Brain microvascular endothelial cell (primary cell): ENCODE measurements around the gene TAS2R41.

Source experiments
- DNase-seq: peaks from one replicate; pipeline ENCODE4 v3.0.0-alpha.2; 2020
- H3K27ac ChIP-seq: fragments of 250-450 bp; sonication (Bioruptor Pico); 2 replicates; pipeline ENCODE4 v1.5.1; 2020; ENCODE audit warnings: mild to moderate bottlenecking, moderate library complexity
- H3K27me3 ChIP-seq: fragments of 250-450 bp; sonication (Bioruptor Pico); replicated peaks from 2 replicates; pipeline ENCODE4 v1.5.1; 2020; ENCODE audit warnings: mild to moderate bottlenecking
- H3K36me3 ChIP-seq: fragments of 250-450 bp; sonication (Bioruptor Pico); replicated peaks from 2 replicates; pipeline ENCODE4 v1.5.1; 2020; ENCODE audit warnings: mild to moderate bottlenecking
- H3K4me3 ChIP-seq: 2 replicates; pipeline ENCODE4 v1.5.1; 2011; ENCODE audit warnings: low read depth, mild to moderate bottlenecking, control low read depth, low read length, moderate library complexity
- in situ Hi-C: cut with HindIII; loops from 2 replicates; pipeline ENCODE4 v1.10.0; 2017; ENCODE audit warnings: low sequenced_read_pairs, low pct_ligation_motif_present
- TF ChIP-seq, protein P1 (sequence below): IDR thresholded peaks from 2 replicates; pipeline ENCODE4 v1.5.1; 2011; ENCODE audit warnings: low read depth, mild to moderate bottlenecking, moderate library complexity, low read length, control low read depth, inconsistent platforms; ENCODE audit errors: missing control alignments

TAS2R41 gene

DNA sequence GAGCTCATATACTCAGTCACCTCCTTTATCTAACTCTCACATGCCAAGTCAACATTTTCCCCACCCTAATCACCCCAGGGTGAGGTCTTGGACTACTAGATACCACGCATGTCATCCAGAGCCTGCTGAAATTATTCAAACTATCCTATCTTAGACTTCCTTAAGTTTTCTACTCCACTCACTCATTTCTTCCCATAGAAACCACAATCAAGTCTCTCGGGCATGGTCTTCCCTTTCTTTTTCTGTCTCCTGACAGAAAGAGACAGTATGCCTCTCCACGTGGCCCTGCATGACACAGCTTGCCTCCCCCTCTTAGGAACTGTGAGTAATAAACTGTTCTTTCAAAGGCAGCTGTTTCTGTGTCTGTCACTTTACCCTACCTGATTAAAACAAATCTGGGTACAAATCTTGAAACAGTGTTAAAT is 29.4 kb downstream of the TAS2R41 start:
- DNase-seq = no peak
- no peak overlapping the region for H3K27ac ChIP-seq
- no peaks in the 10 kb centered on the region for H3K27me3 ChIP-seq
- in situ Hi-C loops = no loop called here
- TF ChIP-seq, protein P1, sequence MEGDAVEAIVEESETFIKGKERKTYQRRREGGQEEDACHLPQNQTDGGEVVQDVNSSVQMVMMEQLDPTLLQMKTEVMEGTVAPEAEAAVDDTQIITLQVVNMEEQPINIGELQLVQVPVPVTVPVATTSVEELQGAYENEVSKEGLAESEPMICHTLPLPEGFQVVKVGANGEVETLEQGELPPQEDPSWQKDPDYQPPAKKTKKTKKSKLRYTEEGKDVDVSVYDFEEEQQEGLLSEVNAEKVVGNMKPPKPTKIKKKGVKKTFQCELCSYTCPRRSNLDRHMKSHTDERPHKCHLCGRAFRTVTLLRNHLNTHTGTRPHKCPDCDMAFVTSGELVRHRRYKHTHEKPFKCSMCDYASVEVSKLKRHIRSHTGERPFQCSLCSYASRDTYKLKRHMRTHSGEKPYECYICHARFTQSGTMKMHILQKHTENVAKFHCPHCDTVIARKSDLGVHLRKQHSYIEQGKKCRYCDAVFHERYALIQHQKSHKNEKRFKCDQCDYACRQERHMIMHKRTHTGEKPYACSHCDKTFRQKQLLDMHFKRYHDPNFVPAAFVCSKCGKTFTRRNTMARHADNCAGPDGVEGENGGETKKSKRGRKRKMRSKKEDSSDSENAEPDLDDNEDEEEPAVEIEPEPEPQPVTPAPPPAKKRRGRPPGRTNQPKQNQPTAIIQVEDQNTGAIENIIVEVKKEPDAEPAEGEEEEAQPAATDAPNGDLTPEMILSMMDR = no peak
- no peaks in the 10 kb centered on the region for H3K36me3 ChIP-seq
- H3K4me3 ChIP-seq = no peak overlapping the region

DNA sequence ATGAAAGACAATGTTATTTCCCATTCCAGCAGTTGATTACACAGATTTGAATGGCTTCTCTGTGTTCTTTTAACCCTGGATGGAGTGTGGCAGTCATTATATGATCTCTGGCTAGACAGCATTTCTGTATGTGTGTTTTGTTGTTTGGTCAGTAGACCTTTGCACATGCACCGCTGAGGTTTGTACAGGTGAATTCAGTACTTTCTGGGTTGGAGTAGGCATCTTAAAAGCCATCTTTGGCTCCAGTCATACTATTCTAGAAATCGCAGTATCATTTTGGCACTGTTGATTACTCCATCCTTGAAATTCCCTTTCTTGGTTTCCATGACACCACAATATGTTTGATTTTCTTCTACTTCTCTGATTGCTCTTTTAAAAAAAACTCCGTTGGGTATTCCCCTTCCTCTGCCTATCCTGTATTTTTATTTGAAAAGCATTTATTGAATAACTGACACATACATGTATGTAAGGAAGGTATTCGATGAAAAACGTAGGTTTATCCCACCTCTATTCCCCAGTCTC is 29.9 kb downstream of the TAS2R41 start:
- no peak for DNase-seq
- in situ Hi-C loops = no loop called here
- Histone ChIP-seq H3K27ac (no peak overlapping the region), H3K4me3 (no peak overlapping the region), H3K36me3 (no peaks in the 10 kb centered on the region), H3K27me3 (no peaks in the 10 kb centered on the region)
- TF ChIP-seq, protein P1 = no peak

DNA sequence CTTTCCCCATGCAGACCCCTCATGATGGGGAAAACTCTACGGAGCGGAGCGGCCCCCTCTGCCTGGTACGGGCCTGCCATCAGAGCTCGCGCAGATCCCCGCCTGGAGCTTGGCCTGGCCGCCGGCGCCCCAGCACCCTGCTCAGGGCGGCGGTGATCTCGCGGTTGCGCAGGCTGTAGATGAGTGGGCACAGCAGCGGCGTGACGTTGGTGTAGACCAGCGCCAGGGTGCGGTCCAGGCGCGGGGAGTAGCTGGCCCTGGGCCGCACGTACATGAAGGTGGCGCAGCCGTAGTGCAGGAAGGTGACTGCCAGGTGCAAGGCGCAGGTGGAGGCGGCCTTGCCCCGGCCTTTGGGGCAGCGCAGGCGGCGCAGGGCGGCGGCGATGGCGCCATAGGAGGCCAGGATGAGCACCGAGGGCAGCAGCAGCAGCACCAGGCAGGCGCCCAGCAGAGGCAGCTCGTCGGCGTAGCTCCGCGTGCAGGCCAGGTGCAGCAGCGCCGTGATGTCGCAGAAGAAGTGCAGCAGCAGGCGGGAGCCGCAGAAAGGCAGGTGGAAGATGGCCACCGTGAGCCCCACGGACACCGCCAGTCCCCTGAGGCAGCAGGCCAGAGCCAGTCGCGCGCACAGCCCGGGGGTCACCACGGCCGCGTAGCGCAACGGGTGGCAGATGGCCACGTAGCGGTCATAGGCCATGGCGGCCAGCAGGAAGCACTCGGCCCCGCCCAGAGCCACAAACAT is 33.4 kb downstream of the TAS2R41 start:
- Histone ChIP-seq H3K4me3 (no peak overlapping the region), H3K36me3 (no peaks in the 10 kb centered on the region), H3K27me3 (no peaks in the 10 kb centered on the region), H3K27ac (no peak overlapping the region)
- in situ Hi-C loops = no loop called here
- TF ChIP-seq, protein P1 = no peak
- no peak for DNase-seq

DNA sequence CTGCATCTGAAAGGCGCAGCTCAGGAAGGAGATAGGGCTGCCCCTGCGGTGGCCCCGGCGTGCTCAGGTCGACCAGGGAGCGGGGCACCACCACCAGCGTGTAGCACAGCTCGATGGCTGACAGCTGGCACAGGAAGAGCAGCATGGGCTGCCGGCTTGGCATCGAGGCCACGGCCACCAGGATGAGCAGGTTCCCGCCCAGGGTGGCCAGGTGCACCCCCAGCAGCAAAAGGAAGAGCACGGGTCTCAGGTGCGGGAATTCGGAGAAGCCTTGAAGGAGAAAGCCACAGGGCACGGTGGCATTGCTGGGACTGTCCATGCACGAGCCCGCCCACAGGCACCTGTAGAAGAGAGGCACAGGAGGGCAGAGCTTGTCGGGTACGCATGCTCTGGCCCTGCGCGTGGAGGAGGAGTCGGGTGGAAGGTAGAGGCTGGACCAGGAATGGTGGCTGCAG is 33.9 kb downstream of the TAS2R41 start:
- TF ChIP-seq, protein P1 = no peak
- H3K4me3 ChIP-seq = no peak overlapping the region
- H3K27me3 ChIP-seq = no peaks in the 10 kb centered on the region
- in situ Hi-C loops = no loop called here
- no peak overlapping the region for H3K27ac ChIP-seq
- no peak for DNase-seq
- no peaks in the 10 kb centered on the region for H3K36me3 ChIP-seq

DNA sequence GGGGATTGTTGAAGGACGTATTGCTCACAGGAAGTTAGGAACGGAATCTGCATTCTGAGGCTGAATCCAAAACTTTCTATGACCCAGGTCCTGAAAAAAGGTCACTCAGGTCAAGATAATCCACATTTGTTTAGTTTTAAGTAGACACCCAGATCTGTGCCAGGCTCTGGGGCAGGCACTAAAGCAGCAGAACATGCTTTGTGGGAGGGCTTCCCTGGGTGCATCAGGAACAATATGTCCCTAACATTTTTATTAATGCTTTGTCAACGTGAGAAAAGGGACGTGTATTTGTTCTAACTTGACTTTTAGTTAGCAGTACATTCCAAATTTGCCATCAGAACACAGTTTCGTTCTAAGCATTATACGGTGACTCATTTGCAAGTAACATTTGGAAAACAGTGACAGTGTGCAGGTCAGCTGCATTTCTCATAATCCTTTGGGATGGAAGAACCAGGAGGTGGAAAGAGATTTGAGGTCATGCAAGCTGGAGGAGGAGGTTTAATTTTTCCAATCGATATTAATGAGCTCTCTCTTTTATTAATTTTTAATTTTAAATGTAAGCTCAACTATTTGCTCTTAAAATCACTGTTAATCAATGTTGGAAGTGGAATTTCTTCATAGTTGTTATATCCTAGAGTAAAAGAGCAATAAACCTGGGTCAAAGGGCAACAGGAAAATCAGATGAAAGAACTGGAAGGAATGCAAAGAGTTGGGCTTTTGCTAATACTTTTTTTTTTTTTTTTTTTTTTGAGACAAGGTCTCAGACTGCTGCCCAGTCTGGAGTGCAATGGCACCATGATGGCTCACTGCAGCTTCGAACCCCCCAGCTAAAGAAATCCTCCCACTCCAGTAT is 35.0 kb downstream of the TAS2R41 start:
- no peaks in the 10 kb centered on the region for H3K27me3 ChIP-seq
- in situ Hi-C loops = no loop called here
- TF ChIP-seq, protein P1 = no peak
- H3K36me3 ChIP-seq = no peaks in the 10 kb centered on the region
- H3K27ac ChIP-seq = no peak overlapping the region
- DNase-seq = no peak
- no peak overlapping the region for H3K4me3 ChIP-seq
